Erythroblast (primary cell): ENCODE results near the gene MDGA2.
"Not testable (repeated sequence)": the region's sequence is repeated elsewhere in the genome, so short reads cannot be mapped to it uniquely, and the experiment has no call there.

Experiments used
- DNase-seq, 2 experiments: peaks; one replicate each; lab custom pipeline; 2025; lab: John Stamatoyannopoulos, UW
- GATA1 ChIP-seq: IDR thresholded peaks from 2 replicates; pipeline ENCODE4 v1.6.1; 2011; ENCODE audit warnings: low read depth, mild to moderate bottlenecking, control low read depth, low read length, moderate library complexity
- POLR2A ChIP-seq: IDR thresholded peaks from 2 replicates; pipeline ENCODE4 v1.6.1; 2011; ENCODE audit warnings: mild to moderate bottlenecking, low read length

MDGA2 gene

DNA sequence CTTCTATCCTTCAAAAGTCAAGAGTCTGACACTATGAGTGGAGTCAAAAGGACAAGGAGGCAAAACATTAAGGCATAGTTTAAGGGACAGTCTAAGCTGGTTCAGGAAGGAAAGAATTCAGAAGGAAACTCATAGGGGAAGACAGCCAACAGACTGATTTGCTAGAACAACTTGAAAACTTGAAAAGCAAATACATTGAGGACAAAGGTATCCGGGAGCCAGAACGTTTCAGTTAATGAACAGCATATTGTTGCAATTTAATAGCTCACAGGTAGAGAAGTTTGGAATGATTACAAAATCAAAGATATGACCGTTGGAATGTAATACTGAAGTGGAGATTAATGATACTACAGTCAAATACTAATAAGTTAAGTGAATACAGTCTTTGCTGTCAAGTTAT, 711.0 kb downstream of the MDGA2 start:
- DNase-seq: no peak
- TF ChIP-seq POLR2A (no peak), GATA1 (no peak)

DNA sequence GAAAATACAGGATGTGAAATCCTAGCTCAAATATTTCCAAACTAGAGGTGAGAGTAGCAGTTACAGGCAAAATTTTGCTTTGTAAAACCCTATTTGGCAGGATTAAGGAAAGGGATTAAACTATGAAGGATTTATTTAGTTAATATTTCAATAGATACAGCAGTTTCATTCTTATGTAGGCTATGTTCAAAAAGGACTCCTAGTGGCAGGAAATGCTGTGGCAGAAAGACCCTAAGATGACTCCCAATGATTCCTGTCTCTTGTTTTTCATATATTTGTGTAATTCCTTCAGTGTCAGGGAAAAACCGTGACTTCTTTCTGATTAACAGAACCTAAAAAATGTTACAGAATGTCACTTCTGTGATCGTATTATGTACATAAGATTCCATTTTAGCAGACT, 724.3 kb downstream of the MDGA2 start:
- TF ChIP-seq POLR2A: no peak
- no peak for TF ChIP-seq GATA1
- DNase-seq: no peak

DNA sequence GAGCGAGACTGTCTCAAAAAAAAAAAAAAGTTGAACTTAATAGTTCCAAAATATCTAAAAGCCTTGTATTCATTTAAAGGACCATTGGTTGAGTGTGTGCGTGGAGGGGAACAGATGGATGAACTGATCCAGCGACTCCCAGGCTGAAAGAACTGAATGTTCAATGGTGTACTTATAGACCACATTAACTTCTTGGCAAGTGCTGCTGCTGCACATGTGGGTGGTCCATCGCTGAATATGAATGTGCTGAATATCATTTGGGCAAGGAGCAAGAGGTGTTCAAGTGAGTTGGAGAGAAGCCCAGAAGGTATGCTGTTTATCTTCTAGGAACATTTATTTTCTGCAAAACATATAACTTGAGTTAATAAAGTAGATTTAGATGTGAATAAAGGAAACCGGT, 734.8 kb downstream of the MDGA2 start:
- no peak for DNase-seq
- TF ChIP-seq GATA1 (no peak), POLR2A (no peak)

DNA sequence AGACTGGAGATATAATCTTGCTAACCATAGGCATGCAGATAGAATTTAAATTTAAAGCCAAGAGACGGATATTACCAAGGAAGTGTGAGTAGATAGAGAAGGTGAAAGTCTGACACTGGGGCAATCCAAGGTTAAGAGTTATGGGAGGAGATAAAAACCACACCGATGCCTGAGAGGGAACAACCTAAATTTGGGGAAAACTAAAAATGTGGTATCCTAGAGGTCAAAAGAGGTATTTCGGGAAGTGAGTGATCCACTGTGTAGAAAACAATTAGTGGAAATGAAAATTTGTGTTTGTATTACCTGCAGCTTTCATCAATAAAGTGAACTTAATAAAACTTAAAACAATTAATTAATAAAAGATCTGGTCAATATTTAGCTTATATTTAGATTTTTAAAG, 754.9 kb downstream of the MDGA2 start:
- TF ChIP-seq GATA1: no peak
- no peak for TF ChIP-seq POLR2A
- DNase-seq: no peak

DNA sequence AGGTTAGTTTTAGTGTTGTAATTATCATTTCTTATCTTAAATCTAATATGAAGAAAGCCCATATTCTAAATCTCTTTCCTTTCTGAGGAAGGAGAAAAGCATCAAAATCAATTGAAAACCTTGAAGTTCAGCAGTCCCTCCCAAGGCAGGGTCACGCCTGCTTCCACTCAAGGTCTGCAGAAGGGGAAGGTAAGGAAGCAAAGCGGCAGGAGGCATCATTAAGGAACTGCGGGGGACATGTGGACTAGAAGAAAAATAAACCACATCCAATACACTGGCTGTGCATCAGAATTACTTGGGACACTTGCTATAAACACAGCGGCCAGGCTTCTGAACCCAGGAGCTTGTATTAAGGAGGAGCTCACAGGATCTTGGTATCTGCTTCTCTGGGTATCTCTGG, 759.9 kb downstream of the MDGA2 start:
- DNase-seq: not testable (repeated sequence)

DNA sequence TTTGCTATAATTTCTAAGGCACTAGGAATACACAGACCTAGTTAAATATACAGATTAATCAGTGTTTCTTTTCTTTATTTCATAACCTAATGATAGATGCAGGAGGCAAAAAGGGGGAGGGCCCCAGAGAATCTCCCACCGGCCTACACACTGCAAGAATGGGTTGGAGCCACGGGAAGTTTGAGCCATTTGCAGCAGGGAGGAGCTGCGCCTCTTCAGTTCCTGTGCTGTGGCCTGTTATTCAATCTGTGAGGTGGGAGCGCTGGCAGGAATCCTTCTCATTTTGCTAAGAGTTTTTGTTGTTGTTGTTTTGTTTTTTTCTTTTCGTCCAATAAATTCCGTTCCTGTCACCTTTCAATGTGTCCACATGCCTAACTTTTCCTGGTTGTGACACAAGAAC, 772.6 kb downstream of the MDGA2 start:
- no peak for TF ChIP-seq GATA1
- no peak for TF ChIP-seq POLR2A
- no peak for DNase-seq

DNA sequence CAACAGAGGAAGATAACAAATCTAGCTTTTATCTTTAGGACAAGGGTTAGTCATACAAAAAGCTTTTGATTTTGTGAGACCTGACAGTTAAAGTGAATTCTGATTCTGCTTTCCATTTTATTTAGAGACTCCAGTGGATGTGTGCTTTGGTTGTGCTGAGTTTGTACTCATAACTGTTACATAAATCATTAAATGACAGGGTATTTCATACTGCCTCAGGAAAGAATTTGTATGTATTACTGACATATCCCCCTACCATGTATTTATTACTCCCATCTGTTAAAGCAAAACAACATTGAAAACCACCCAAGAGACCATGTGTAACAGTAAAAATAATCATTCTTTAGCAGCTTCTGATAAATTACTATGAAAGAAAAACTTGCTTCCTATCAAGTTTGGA, 780.9 kb downstream of the MDGA2 start:
- no peak for TF ChIP-seq GATA1
- TF ChIP-seq POLR2A: no peak
- DNase-seq: no peak

DNA sequence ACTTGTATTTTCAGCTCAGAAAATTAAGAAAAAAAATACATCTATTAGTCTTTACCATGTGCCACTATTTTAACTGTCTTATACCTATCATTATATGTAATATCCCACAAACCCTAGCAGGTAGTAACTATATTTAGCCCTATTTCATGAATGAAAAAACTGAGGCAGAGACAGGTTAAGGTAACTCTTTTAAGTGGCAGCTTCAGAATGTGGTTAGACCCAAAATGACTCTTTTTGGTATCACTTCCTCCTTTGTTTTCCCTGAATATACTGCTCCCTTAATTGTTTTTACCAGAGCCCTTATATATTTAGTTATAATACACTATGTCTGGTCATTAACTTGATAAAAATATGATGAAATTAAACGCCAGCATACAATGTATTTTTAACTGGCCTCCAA, 788.3 kb downstream of the MDGA2 start:
- TF ChIP-seq POLR2A (no peak), GATA1 (no peak)
- no peak for DNase-seq

DNA sequence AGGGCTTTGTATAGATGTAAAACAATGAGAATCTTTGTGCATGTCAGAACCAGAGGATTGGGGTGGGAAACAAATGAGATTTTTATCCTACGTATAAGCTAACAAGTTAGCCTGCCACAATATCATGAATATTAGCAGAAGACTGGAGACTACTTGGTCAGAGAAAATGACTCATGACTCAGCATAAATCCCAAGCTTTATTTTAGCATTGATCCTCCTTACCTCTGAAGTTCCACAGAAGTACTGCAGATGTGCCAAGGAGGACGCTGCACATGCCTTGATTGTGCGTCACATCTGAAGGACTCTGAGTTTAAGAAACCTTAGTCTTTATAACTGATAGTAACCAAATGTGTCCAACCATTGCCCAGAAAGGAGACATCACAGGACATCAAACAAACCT, 789.8 kb downstream of the MDGA2 start:
- no peak for TF ChIP-seq GATA1
- TF ChIP-seq POLR2A: no peak
- DNase-seq: no peak

DNA sequence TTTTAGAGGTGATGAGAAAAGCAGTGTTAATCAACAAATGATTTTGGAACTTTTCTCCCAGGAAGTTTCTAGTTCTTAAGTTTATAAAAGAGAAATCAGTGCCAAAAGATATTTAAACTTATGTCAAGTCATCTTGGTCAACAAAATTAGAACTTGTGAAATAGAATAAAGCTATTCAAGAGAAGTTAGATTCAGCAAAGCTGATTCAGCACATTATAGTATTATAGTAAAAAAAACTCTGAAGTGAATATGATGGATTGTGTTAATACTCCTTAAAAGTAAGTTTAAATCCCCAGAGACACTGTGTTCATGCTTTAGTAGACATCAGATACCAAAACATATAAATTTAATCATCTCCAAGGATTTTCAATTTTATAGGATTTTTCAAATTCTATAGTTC, 813.7 kb downstream of the MDGA2 start:
- no peak for TF ChIP-seq GATA1
- no peak for TF ChIP-seq POLR2A
- DNase-seq: no peak

DNA sequence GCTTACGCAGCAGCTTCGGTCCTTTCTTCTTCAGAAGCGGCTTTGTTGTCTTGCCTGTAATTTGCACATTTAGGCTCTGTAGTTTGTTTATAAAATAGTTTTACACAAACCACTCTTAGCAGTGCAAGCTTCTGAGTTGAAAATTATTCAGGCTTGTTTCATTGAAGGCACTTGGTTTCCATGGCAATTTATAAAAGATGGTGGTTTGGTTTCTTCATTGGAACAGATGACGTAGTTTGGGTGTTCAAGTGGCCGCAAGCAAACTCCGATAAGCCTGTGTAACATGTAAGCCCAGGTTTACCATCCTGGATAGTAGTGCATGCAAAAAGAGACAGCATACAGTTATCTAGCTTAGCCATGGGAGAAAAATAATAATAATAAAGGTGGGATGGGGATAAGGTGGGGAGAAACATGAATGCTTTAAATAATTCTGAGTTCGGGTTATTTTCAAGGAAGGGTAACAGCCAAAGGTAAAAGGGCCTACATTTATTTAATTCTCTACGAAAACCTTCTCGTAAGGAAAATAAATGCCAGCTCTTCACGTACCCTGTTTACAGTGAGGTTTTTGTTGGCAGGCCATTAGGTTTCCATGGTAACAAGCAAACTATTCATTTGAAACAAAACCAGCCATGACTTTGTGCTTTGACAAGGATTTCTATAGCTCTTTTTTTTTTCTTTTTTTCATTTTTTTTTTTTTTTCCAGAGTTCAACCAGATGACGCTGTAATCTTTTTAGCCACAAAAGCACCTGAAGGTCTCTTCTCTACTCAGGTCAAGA, 834.3 kb downstream of the MDGA2 start:
- DNase-seq: no peak
- TF ChIP-seq POLR2A (no peak), GATA1 (no peak)

DNA sequence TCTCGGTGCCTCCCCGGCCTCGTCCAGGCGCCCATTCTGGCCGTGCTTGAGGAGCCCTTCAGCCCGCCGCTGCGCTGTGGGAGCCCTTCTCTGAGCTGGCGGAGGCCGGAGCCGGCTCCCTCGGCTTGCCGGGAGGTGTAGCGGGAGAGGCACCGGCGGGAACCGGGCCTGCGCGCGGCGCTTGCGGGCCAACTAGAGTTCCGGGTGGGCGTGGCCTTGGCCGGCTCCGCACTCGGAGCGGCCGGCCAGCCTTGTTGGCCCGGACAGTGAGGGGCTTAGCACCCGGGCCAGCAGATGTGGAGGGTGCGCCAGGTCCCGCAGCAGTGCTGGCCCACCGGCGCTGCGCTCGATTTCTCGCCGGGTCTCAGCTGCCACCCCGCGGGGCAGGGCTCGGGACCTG, 855.1 kb downstream of the MDGA2 start:
- no peak for TF ChIP-seq POLR2A
- no peak for TF ChIP-seq GATA1
- DNase-seq: no peak

DNA sequence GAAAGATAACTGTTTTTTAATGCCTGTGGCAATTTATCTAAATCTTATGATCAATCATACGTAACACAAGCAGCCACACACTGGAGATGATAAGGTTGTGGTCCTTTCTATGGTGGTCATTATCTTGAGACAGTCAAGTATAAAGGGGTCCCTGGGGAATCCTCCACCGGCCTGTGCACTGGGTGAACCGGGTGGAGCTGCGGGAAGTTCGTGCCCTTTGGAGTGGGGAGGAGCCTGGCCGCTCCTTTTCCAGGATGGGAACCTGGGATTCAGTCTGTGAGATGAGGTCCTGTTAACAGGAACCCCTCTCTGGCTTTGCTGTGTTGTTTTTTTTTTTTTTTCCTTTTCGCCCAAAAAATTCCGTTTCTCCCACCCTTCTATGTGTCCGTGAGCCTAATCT, 856.3 kb downstream of the MDGA2 start:
- no peak for DNase-seq
- TF ChIP-seq POLR2A (no peak), GATA1 (no peak)

DNA sequence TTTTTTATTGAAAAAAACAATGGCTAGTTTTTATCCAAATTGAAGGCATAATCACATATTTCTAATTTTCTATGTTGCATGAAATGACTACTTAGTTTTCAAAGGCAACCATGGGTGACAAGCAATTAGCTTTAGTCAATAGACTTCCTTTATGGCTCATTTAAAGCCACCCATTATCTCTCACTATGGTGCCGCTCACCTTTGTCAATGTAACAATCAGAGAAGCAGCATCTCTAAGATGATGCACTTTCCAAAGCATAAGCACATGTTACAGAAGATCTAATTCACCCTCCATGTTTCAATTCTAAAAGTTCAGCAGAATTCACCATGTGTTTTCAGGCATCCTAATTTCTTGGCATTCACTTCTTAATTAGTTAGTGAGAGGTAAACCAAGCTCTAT, 857.3 kb downstream of the MDGA2 start:
- no peak for TF ChIP-seq GATA1
- DNase-seq: no peak

DNA sequence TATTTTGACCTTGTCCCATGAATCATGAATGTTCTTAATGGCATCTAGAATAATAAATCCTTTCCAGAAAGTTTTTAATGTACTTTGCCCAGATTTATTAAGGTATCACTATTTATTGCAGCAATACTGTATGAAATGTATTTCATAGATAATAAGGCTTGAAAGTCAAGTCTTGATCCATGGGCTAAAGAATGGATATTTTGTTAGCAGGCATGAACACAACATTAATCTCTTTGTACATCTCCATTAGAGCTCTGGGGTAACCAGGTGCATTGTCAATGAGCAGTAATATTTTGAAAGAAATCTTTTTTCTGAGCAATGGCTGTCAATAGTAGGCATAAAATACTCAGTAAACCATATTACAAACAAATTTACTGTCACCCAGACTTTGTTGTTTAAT, 882.3 kb downstream of the MDGA2 start:
- DNase-seq: no peak
- TF ChIP-seq GATA1: no peak
- no peak for TF ChIP-seq POLR2A
